ENCODE results near the gene SH3RF1.

The SH3RF1 gene

DNA sequence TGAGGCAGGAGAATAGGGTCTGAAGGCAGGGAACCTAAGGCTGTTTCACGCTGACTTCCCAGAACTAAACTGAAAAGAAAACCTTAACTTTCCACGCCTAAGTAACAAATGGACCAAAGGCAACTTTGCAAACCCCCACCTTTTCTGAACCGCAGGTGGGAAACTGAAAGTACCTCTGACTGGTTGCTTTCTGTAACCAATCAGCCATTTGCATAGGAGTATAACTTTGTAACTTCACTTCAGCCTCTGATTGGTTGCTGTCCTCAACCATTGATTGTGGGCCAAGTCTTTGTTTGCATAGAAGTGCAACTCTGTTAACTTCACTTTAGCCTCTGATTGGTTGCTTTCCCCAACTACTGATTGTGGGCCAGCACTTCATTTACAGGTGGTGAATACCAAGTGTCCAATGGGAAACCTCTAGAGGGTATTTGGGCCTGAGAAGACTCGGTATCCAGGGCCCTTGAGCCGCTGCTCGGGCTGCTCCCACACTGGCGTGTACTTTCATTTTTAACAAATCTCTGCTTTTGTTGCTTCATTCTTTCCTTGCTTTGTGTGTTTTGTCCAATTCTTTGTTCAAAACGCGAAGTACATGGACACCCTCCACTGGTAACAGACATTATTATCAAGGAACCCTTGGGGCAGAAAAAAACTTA, 139.1 kb downstream of the SH3RF1 start:
- H3K27me3 ChIP-seq (ENCODE audit: control insufficient read depth in 5 of 5, insufficient read depth in 4 of 5, low read length in 5 of 5) = no peaks in the 10 kb centered on the region
- H3K9ac ChIP-seq (ENCODE audit: low read length in 5 of 5) = no peak overlapping the region
- H3K27ac ChIP-seq (ENCODE audit: low read depth, low read length) = no peak overlapping the region
- peaks cover 0 to 5% (median 0%) of the 10 kb centered on the region in 5 donors for H3K4me1 ChIP-seq (ENCODE audit: control insufficient read depth in 5 of 5, insufficient read depth in 5 of 5, low read length in 5 of 5)
- H3K9me3 ChIP-seq (ENCODE audit: control insufficient read depth in 5 of 5, low read length in 5 of 5) = no peaks in the 10 kb centered on the region
- peaks cover 13 to 59% (median 41%) of the 10 kb centered on the region in 5 donors for H3K36me3 ChIP-seq (ENCODE audit: control insufficient read depth in 5 of 5, insufficient read depth in 5 of 5, low read length in 5 of 5)
- no peak overlapping the region for H3K4me3 ChIP-seq (ENCODE audit: low read depth in 1 of 5, low read length in 5 of 5)

DNA sequence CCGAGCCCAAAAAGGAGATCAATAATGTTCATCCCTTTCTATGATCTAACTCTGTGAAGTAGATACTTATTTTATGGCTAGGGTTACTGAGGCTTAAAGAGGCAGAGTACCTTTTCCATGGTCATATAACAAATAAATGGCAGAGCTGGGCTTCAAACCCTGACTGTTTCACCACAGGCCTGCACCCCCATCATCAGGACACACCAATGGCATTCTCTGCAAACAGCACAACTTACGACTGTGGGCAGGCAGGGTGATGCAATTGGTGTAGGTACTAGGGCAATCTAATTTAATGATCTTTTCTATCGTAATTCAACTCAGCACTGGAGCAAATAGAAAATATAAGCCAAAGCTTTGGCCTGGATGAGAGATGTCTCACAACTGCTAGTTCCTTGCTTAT, 141.9 kb downstream of the SH3RF1 start:
- Histone ChIP-seq H3K4me3 (ENCODE audit: low read depth in 1 of 5, low read length in 5 of 5) (no peak overlapping the region), H3K27ac (ENCODE audit: low read depth, low read length) (no peak overlapping the region), H3K9me3 (ENCODE audit: control insufficient read depth in 5 of 5, low read length in 5 of 5) (no peaks in the 10 kb centered on the region), H3K4me1 (ENCODE audit: control insufficient read depth in 5 of 5, insufficient read depth in 5 of 5, low read length in 5 of 5) (no peaks in the 10 kb centered on the region), H3K36me3 (ENCODE audit: control insufficient read depth in 5 of 5, insufficient read depth in 5 of 5, low read length in 5 of 5) (peaks cover 6 to 50% (median 26%) of the 10 kb centered on the region in 5 donors), H3K9ac (ENCODE audit: low read length in 5 of 5) (no peak overlapping the region), H3K27me3 (ENCODE audit: control insufficient read depth in 5 of 5, insufficient read depth in 4 of 5, low read length in 5 of 5) (no peaks in the 10 kb centered on the region)

DNA sequence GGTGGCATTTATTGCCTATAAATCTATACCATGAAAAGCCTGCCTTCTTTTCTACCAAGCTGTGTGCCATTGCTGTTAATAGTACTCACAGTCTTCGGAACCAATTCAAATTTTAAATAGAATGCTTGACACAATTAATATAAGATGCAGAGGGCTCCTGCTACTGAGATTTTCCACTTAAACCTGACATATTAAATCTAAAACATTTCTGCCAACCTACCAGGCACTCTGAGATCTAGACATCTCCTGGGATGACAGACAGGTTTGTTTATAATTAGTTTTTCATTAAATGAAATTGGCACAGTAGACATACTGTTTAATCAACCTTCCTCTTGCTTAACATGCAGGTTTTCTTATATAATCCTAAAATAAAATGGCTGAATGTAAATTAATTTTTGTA, 143.4 kb downstream of the SH3RF1 start:
- Histone ChIP-seq H3K27ac (ENCODE audit: low read depth, low read length) (no peak overlapping the region), H3K27me3 (ENCODE audit: control insufficient read depth in 5 of 5, insufficient read depth in 4 of 5, low read length in 5 of 5) (no peaks in the 10 kb centered on the region), H3K9ac (ENCODE audit: low read length in 5 of 5) (no peak overlapping the region), H3K9me3 (ENCODE audit: control insufficient read depth in 5 of 5, low read length in 5 of 5) (no peaks in the 10 kb centered on the region), H3K4me1 (ENCODE audit: control insufficient read depth in 5 of 5, insufficient read depth in 5 of 5, low read length in 5 of 5) (no peaks in the 10 kb centered on the region), H3K4me3 (ENCODE audit: low read depth in 1 of 5, low read length in 5 of 5) (no peak overlapping the region), H3K36me3 (ENCODE audit: control insufficient read depth in 5 of 5, insufficient read depth in 5 of 5, low read length in 5 of 5) (peaks cover 6 to 41% (median 22%) of the 10 kb centered on the region in 5 donors)

DNA sequence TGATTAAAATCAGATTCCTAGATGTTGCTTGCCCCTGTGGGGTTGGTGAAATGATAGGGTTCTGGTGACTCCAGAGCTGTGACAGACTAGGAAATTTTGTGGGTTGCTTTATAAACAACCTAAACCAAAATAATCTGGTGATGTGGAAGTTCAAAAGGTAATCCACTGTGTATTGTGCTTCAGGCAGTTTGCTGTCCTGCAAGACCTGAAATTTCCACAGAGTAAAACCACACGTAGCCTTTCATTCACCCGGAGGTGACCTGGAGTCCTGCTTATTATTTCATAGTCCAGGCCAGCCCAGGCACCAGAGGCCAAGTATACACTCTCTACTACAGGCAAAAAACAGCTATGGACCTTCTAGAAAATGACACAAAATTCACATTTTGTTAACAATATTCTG, 146.1 kb downstream of the SH3RF1 start:
- H3K9ac ChIP-seq (ENCODE audit: low read length in 5 of 5) = no peak overlapping the region
- H3K36me3 ChIP-seq (ENCODE audit: control insufficient read depth in 5 of 5, insufficient read depth in 5 of 5, low read length in 5 of 5) = peaks cover 22 to 46% (median 38%) of the 10 kb centered on the region in 5 donors
- no peak overlapping the region for H3K27ac ChIP-seq (ENCODE audit: low read depth, low read length)
- no peaks in the 10 kb centered on the region for H3K4me1 ChIP-seq (ENCODE audit: control insufficient read depth in 5 of 5, insufficient read depth in 5 of 5, low read length in 5 of 5)
- no peaks in the 10 kb centered on the region for H3K9me3 ChIP-seq (ENCODE audit: control insufficient read depth in 5 of 5, low read length in 5 of 5)
- H3K27me3 ChIP-seq (ENCODE audit: control insufficient read depth in 5 of 5, insufficient read depth in 4 of 5, low read length in 5 of 5) = no peaks in the 10 kb centered on the region
- no peak overlapping the region for H3K4me3 ChIP-seq (ENCODE audit: low read depth in 1 of 5, low read length in 5 of 5)

DNA sequence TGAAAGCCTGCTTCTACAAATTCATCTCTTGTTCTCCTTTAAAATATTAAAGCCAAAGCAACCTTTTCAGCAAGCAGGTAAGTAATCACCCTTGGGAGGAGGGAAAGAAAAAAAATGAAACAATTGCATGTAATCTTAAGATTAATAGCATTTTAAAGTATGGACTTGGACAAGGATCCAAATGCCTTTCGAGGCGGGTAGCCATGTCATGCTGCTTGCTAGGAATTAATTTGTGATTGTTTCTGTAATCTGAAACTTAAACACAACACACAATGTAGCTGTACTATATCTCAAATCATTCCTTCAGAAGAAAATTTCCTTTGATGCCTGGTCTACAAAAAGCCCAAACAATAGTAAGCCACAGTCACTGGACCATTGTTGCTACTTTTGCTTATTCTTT, 148.3 kb downstream of the SH3RF1 start:
- Histone ChIP-seq H3K36me3 (ENCODE audit: control insufficient read depth in 5 of 5, insufficient read depth in 5 of 5, low read length in 5 of 5) (peaks cover 26 to 42% (median 26%) of the 10 kb centered on the region in 5 donors), H3K9me3 (ENCODE audit: control insufficient read depth in 5 of 5, low read length in 5 of 5) (no peaks in the 10 kb centered on the region), H3K9ac (ENCODE audit: low read length in 5 of 5) (no peak overlapping the region), H3K27ac (ENCODE audit: low read depth, low read length) (no peak overlapping the region), H3K27me3 (ENCODE audit: control insufficient read depth in 5 of 5, insufficient read depth in 4 of 5, low read length in 5 of 5) (no peaks in the 10 kb centered on the region), H3K4me1 (ENCODE audit: control insufficient read depth in 5 of 5, insufficient read depth in 5 of 5, low read length in 5 of 5) (no peaks in the 10 kb centered on the region), H3K4me3 (ENCODE audit: low read depth in 1 of 5, low read length in 5 of 5) (no peak overlapping the region)

DNA sequence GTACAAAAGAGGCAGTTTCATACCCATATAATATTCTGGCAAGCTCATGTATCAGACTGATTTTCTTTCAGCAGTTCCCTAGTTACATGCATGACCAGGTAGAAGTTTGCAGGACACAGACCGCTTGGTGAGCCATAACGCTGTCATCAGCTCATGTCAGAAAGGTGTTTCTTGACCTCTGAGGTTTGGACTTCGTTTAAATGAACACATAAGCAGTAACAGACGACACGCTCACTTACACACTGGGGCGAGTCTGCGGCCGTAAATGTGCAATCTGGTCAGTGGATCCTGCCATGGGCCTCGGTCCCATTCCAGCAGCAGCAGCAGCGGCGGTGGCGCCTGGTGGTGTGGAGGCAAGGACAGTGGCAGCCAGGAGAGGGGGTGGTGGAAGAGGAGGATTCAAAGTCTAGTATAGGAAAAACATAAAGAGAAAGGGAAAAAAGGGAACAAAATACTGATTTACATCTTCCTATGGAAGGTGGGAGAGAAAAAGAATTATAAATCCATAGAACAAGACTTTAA, 148.8 kb downstream of the SH3RF1 start:
- Histone ChIP-seq H3K9me3 (ENCODE audit: control insufficient read depth in 5 of 5, low read length in 5 of 5) (no peaks in the 10 kb centered on the region), H3K27ac (ENCODE audit: low read depth, low read length) (no peak overlapping the region), H3K4me3 (ENCODE audit: low read depth in 1 of 5, low read length in 5 of 5) (no peak overlapping the region), H3K27me3 (ENCODE audit: control insufficient read depth in 5 of 5, insufficient read depth in 4 of 5, low read length in 5 of 5) (no peaks in the 10 kb centered on the region), H3K9ac (ENCODE audit: low read length in 5 of 5) (no peak overlapping the region), H3K36me3 (ENCODE audit: control insufficient read depth in 5 of 5, insufficient read depth in 5 of 5, low read length in 5 of 5) (peaks cover 27 to 47% (median 31%) of the 10 kb centered on the region in 5 donors), H3K4me1 (ENCODE audit: control insufficient read depth in 5 of 5, insufficient read depth in 5 of 5, low read length in 5 of 5) (no peaks in the 10 kb centered on the region)

DNA sequence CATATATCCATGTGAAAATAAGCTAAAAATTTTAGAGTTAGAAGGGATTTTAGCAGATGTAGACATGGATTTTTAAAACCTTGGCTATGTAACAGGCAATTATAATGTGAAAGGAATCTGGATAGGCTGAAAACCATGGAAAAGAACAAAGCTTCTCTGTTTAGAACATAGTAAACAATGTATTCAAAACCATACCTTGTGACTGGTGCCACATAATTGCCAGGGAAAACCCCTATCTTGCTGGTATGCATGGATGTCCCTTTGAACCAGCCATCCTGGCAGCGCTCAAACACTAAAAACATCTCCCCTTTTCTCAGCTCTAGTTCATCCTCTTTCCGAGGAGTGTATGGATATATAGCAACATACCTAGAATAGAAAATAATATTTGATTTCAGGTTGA, 150.1 kb downstream of the SH3RF1 start:
- H3K9ac ChIP-seq (ENCODE audit: low read length in 5 of 5) = no peak overlapping the region
- no peaks in the 10 kb centered on the region for H3K9me3 ChIP-seq (ENCODE audit: control insufficient read depth in 5 of 5, low read length in 5 of 5)
- H3K27ac ChIP-seq (ENCODE audit: low read depth, low read length) = no peak overlapping the region
- no peaks in the 10 kb centered on the region for H3K27me3 ChIP-seq (ENCODE audit: control insufficient read depth in 5 of 5, insufficient read depth in 4 of 5, low read length in 5 of 5)
- no peaks in the 10 kb centered on the region for H3K4me1 ChIP-seq (ENCODE audit: control insufficient read depth in 5 of 5, insufficient read depth in 5 of 5, low read length in 5 of 5)
- peaks cover 29 to 54% (median 44%) of the 10 kb centered on the region in 5 donors for H3K36me3 ChIP-seq (ENCODE audit: control insufficient read depth in 5 of 5, insufficient read depth in 5 of 5, low read length in 5 of 5)
- H3K4me3 ChIP-seq (ENCODE audit: low read depth in 1 of 5, low read length in 5 of 5) = no peak overlapping the region

DNA sequence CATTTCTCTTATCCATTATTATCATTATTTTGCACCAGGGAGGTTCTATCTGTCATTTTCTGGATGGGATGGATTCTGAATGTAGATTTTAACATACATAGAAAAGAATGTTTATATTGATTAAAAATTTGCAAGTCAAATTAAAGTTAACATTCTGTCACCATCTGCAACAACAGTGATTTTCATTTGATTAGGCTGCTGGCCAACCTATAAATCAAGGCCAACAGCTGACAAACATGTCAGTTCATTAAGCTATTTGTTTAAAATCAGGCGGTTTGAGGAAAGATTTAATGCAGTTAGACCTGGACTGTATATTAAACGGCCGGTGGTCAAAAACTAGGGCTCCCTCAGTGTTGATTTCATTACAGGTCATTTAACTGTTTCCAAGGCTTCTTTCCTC, 151.2 kb downstream of the SH3RF1 start:
- no peaks in the 10 kb centered on the region for H3K27me3 ChIP-seq (ENCODE audit: control insufficient read depth in 5 of 5, insufficient read depth in 4 of 5, low read length in 5 of 5)
- no peaks in the 10 kb centered on the region for H3K9me3 ChIP-seq (ENCODE audit: control insufficient read depth in 5 of 5, low read length in 5 of 5)
- H3K27ac ChIP-seq (ENCODE audit: low read depth, low read length) = no peak overlapping the region
- H3K4me1 ChIP-seq (ENCODE audit: control insufficient read depth in 5 of 5, insufficient read depth in 5 of 5, low read length in 5 of 5) = no peaks in the 10 kb centered on the region
- H3K4me3 ChIP-seq (ENCODE audit: low read depth in 1 of 5, low read length in 5 of 5) = no peak overlapping the region
- H3K36me3 ChIP-seq (ENCODE audit: control insufficient read depth in 5 of 5, insufficient read depth in 5 of 5, low read length in 5 of 5) = peaks cover 28 to 55% (median 49%) of the 10 kb centered on the region in 5 donors
- no peak overlapping the region for H3K9ac ChIP-seq (ENCODE audit: low read length in 5 of 5)

DNA sequence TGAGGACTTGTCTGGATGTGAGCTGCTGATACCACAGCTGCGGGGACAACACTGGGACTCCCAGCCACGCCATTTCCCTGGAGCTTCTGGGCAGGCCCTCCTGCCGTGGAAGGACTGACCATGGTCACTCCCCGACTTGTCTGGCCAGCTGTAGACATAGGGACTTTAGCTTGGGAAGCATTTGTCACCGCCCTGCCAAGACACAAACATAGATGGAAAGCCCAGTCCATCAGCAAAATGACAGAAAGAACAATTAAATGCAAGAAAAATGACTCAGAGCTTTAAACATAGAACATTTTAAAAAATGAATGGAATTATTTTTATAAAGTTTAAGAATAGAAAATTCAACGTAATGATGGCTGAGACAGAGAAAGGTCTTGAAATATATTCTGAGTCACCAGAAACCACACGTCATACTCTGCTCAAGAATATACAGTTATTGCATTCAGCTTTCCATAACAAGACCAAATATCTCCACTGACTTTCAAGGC, 153.1 kb downstream of the SH3RF1 start:
- no peaks in the 10 kb centered on the region for H3K27me3 ChIP-seq (ENCODE audit: control insufficient read depth in 5 of 5, insufficient read depth in 4 of 5, low read length in 5 of 5)
- no peaks in the 10 kb centered on the region for H3K9me3 ChIP-seq (ENCODE audit: control insufficient read depth in 5 of 5, low read length in 5 of 5)
- no peaks in the 10 kb centered on the region for H3K4me1 ChIP-seq (ENCODE audit: control insufficient read depth in 5 of 5, insufficient read depth in 5 of 5, low read length in 5 of 5)
- H3K36me3 ChIP-seq (ENCODE audit: control insufficient read depth in 5 of 5, insufficient read depth in 5 of 5, low read length in 5 of 5) = peaks cover 28 to 60% (median 59%) of the 10 kb centered on the region in 5 donors
- no peak overlapping the region for H3K27ac ChIP-seq (ENCODE audit: low read depth, low read length)
- H3K9ac ChIP-seq (ENCODE audit: low read length in 5 of 5) = no peak overlapping the region
- H3K4me3 ChIP-seq (ENCODE audit: low read depth in 1 of 5, low read length in 5 of 5) = no peak overlapping the region

DNA sequence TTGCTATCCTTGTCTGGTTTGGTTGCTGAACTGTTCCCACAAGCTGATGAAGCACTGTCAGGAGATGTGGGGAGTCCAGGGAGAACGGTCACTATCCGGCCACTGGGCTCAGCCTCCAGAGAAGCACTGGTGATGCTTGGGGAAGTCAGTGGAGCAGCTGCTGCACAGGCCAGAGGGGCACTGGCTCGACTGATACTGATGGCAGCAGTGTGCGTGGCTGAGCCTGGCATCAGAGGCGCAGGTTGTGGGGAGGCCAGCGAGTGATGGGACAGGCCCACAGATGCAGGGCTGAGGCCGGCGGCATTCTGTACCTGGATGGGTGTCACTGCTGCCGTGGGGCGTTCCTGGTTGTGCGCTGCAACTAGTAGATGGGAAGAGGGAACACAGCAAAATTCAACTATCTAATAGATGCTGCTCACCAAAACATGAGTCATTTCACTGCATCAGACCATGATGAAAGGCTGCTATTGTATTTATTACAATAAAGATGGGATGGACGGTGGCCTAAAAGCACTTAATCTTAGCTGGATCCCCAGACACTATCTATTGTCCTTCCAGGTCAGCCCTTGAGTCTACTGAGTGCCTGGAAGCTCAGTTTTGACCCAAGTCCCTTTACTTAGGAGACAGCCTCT, 154.4 kb downstream of the SH3RF1 start:
- H3K27ac ChIP-seq (ENCODE audit: low read depth, low read length) = no peak overlapping the region
- no peaks in the 10 kb centered on the region for H3K27me3 ChIP-seq (ENCODE audit: control insufficient read depth in 5 of 5, insufficient read depth in 4 of 5, low read length in 5 of 5)
- H3K9ac ChIP-seq (ENCODE audit: low read length in 5 of 5) = no peak overlapping the region
- peaks cover 25 to 57% (median 54%) of the 10 kb centered on the region in 5 donors for H3K36me3 ChIP-seq (ENCODE audit: control insufficient read depth in 5 of 5, insufficient read depth in 5 of 5, low read length in 5 of 5)
- no peak overlapping the region for H3K4me3 ChIP-seq (ENCODE audit: low read depth in 1 of 5, low read length in 5 of 5)
- H3K9me3 ChIP-seq (ENCODE audit: control insufficient read depth in 5 of 5, low read length in 5 of 5) = no peaks in the 10 kb centered on the region
- no peaks in the 10 kb centered on the region for H3K4me1 ChIP-seq (ENCODE audit: control insufficient read depth in 5 of 5, insufficient read depth in 5 of 5, low read length in 5 of 5)
